Neural cell (in vitro differentiated cells): Measurements from ENCODE around the gene BICRA. TPM values are rescaled to one million over a fixed set of nuclear protein-coding genes. Genes with fewer than 3 reads are reported as not detected.
A peak's percentile ranks its signal among the peaks of the same experiment; 100 is the strongest.

Source experiments
- H2AFZ ChIP-seq: fragments of 200-600, 300-800 bp; sonication (generic), shearing (Covaris generic); 2 replicates; pipeline ENCODE4 v1.6.0; 2014; ENCODE audit warnings: low read depth, mild to moderate bottlenecking, antibody characterized with exemption, low read length, moderate library complexity
- H3F3A ChIP-seq: fragments of 200-600 bp; shearing (Covaris generic); 2 replicates; pipeline ENCODE4 v1.6.1; 2016; ENCODE audit warnings: mild to moderate bottlenecking, moderate library complexity, mixed read lengths, antibody characterized with exemption, low read length; ENCODE audit not compliant: insufficient read depth, poor library complexity, severe bottlenecking
- H3K27ac ChIP-seq: fragments of 200-600, 300-800 bp; sonication (generic), shearing (Covaris generic); 2 replicates; pipeline ENCODE4 v1.5.1; 2014; ENCODE audit warnings: mild to moderate bottlenecking, low read length, moderate library complexity
- H3K27me3 ChIP-seq: fragments of 300-800, 200-600 bp; sonication (generic), shearing (Covaris generic); 2 replicates; pipeline ENCODE4 v1.6.0; 2014; ENCODE audit warnings: mild to moderate bottlenecking, low read depth, low read length, moderate library complexity; ENCODE audit not compliant: insufficient read depth
- H3K36me3 ChIP-seq: fragments of 300-800, 200-600 bp; sonication (generic), shearing (Covaris generic); 2 replicates; pipeline ENCODE4 v1.5.1; 2014; ENCODE audit warnings: mild to moderate bottlenecking, antibody characterized with exemption, low read length, moderate library complexity; ENCODE audit not compliant: insufficient read depth
- H3K4me2 ChIP-seq: fragments of 300-800, 200-600 bp; sonication (generic), shearing (Covaris generic); 2 replicates; pipeline ENCODE4 v1.6.0; 2014; ENCODE audit warnings: mild to moderate bottlenecking, low read length
- H3K4me3 ChIP-seq: fragments of 300-800, 200-600 bp; sonication (generic), shearing (Covaris generic); 2 replicates; pipeline ENCODE4 v1.5.1; 2014; ENCODE audit warnings: mild to moderate bottlenecking, low read length, moderate library complexity
- H3K79me2 ChIP-seq: fragments of 200-600 bp; shearing (Covaris generic); replicated peaks from 2 replicates; pipeline ENCODE4 v1.6.0; 2014; ENCODE audit warnings: mild to moderate bottlenecking, low read length, moderate library complexity; ENCODE audit not compliant: insufficient read depth
- H3K9ac ChIP-seq: fragments of 300-800, 200-600 bp; sonication (generic), shearing (Covaris generic); 2 replicates; pipeline ENCODE4 v1.6.1; 2016; ENCODE audit warnings: mild to moderate bottlenecking, low read length, mixed read lengths
- H3K9me2 ChIP-seq: fragments of 200-600 bp; shearing (Covaris generic); 2 replicates; pipeline ENCODE4 v1.6.1; 2016; ENCODE audit warnings: mild to moderate bottlenecking, low read length, mixed read lengths; ENCODE audit not compliant: insufficient read depth
- H3K9me3 ChIP-seq: fragments of 200-600, 300-800 bp; sonication (generic), shearing (Covaris generic); 2 replicates; pipeline ENCODE4 v1.6.1; 2016; ENCODE audit warnings: mild to moderate bottlenecking, mixed run types, low read length, moderate library complexity, mixed read lengths
- H4K20me1 ChIP-seq: fragments of 200-600 bp; shearing (Covaris generic); 2 replicates; pipeline ENCODE4 v1.6.1; 2016; ENCODE audit warnings: mild to moderate bottlenecking, mixed run types; ENCODE audit not compliant: insufficient read depth
- EP300 ChIP-seq: fragments of 450-650 bp; conservative IDR thresholded peaks from 2 replicates; pipeline ENCODE4 v1.6.1; 2014; ENCODE audit warnings: antibody characterized with exemption, mild to moderate bottlenecking, moderate library complexity; ENCODE audit not compliant: poor library complexity, severe bottlenecking
- EZH2 ChIP-seq: fragments of 200-600, 300-800 bp; shearing (Covaris generic), sonication (generic); IDR thresholded peaks from 2 replicates; pipeline ENCODE4 v1.6.1; 2014; ENCODE audit warnings: antibody characterized with exemption, low read length, borderline replicate concordance, mild to moderate bottlenecking; ENCODE audit not compliant: insufficient read depth, poor library complexity, severe bottlenecking
- MXI1 ChIP-seq: fragments of 450-650 bp; conservative IDR thresholded peaks from 2 replicates; pipeline ENCODE4 v1.6.1; 2014; ENCODE audit warnings: antibody characterized with exemption, mild to moderate bottlenecking; ENCODE audit not compliant: poor library complexity, severe bottlenecking
- POLR2AphosphoS5 ChIP-seq: IDR thresholded peaks from 2 replicates; pipeline ENCODE4 v1.6.1; 2012
- RAD21 ChIP-seq: fragments of 450-650 bp; conservative IDR thresholded peaks from 2 replicates; pipeline ENCODE4 v1.6.1; 2014; ENCODE audit warnings: antibody characterized with exemption, mild to moderate bottlenecking, moderate library complexity
- SMC3 ChIP-seq: fragments of 450-650 bp; conservative IDR thresholded peaks from 2 replicates; pipeline ENCODE4 v1.6.1; 2014; ENCODE audit warnings: antibody characterized with exemption, mild to moderate bottlenecking, moderate library complexity; ENCODE audit not compliant: poor library complexity
- TAF1 ChIP-seq: IDR thresholded peaks from 2 replicates; pipeline ENCODE4 v1.6.1; 2012; ENCODE audit warnings: low read depth
- polyA plus RNA-seq: library from polyadenylated mRNA; depleted of rRNA; stranded (reverse); fragments of >200 nt; gene quantifications from 2 replicates; pipeline ENCODE4 v1.2.3, GENCODE V29; 2014
- TF ChIP-seq, protein P1 (sequence below): fragments of 450-650 bp; IDR thresholded peaks from 2 replicates; pipeline ENCODE4 v1.5.1; 2014; ENCODE audit warnings: antibody characterized with exemption, mild to moderate bottlenecking, moderate library complexity; ENCODE audit not compliant: poor library complexity, severe bottlenecking
- TF ChIP-seq, protein P2 (sequence below): IDR thresholded peaks from 2 replicates; pipeline ENCODE4 v1.6.1; 2012; ENCODE audit warnings: borderline replicate concordance

Gene BICRA
- polyA plus RNA-seq, 1 donor from 2014 or later: 0.11 TPM

DNA sequence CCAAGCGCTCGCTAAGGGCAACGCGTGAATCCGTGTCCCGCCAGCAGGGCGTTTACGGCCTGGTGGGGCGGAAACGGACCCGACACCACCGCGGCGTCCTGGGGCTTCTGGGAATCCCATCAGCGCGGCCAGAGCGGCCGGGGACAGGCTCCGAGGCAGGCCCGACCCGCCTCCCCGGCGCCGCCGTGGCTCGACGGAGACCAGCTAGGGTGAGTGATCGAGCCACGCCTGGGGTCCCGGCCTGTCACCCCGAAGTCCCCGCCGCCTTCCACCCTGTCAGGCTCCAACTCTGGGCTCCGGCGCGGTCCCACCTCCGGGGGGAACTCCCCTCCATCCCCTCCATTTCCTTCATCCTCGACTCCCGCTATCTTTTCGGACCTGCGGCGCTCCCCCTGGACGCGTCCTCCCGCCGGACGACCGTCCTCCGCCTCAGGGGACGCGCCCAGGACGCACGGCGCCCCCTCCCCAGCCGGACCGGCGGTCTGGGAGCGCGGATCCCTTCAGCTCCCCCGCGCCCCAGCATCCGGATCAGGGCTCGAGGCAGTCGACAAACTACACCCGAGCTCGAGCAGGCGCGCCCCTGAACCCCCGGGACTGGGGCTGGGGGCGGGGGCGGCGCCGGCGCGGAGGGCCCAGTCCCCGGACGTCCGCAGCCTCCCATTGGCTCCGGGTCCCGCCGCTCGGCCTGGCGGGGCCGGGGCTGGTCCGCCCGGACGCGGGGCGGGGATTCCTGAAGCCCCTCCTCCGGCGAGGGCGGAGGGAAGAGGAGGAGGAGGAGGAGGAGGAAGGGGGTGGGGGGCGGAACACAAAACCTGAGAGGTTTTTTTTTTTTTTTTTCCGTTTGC lies 638 bp upstream of the BICRA start:
- peak overlapping the region; percentile 100 for H3K4me3 ChIP-seq
- peak overlapping the region; percentile 65 for H3K4me2 ChIP-seq
- H3K27ac ChIP-seq: peak overlapping the region; percentile 98
- H3K9me2 ChIP-seq: no peaks in the 10 kb centered on the region
- peak overlapping the region; percentile 88 for H2AFZ ChIP-seq
- TF ChIP-seq EZH2 (no peak), TAF1 (no peak), SMC3 (peak; percentile 44), EP300 (peak; percentile 52), RAD21 (peak; percentile 42), MXI1 (peak; percentile 49), POLR2AphosphoS5 (peak; percentile 96)
- TF ChIP-seq, protein P1, sequence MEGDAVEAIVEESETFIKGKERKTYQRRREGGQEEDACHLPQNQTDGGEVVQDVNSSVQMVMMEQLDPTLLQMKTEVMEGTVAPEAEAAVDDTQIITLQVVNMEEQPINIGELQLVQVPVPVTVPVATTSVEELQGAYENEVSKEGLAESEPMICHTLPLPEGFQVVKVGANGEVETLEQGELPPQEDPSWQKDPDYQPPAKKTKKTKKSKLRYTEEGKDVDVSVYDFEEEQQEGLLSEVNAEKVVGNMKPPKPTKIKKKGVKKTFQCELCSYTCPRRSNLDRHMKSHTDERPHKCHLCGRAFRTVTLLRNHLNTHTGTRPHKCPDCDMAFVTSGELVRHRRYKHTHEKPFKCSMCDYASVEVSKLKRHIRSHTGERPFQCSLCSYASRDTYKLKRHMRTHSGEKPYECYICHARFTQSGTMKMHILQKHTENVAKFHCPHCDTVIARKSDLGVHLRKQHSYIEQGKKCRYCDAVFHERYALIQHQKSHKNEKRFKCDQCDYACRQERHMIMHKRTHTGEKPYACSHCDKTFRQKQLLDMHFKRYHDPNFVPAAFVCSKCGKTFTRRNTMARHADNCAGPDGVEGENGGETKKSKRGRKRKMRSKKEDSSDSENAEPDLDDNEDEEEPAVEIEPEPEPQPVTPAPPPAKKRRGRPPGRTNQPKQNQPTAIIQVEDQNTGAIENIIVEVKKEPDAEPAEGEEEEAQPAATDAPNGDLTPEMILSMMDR: peak; percentile 41
- TF ChIP-seq, protein P2, sequence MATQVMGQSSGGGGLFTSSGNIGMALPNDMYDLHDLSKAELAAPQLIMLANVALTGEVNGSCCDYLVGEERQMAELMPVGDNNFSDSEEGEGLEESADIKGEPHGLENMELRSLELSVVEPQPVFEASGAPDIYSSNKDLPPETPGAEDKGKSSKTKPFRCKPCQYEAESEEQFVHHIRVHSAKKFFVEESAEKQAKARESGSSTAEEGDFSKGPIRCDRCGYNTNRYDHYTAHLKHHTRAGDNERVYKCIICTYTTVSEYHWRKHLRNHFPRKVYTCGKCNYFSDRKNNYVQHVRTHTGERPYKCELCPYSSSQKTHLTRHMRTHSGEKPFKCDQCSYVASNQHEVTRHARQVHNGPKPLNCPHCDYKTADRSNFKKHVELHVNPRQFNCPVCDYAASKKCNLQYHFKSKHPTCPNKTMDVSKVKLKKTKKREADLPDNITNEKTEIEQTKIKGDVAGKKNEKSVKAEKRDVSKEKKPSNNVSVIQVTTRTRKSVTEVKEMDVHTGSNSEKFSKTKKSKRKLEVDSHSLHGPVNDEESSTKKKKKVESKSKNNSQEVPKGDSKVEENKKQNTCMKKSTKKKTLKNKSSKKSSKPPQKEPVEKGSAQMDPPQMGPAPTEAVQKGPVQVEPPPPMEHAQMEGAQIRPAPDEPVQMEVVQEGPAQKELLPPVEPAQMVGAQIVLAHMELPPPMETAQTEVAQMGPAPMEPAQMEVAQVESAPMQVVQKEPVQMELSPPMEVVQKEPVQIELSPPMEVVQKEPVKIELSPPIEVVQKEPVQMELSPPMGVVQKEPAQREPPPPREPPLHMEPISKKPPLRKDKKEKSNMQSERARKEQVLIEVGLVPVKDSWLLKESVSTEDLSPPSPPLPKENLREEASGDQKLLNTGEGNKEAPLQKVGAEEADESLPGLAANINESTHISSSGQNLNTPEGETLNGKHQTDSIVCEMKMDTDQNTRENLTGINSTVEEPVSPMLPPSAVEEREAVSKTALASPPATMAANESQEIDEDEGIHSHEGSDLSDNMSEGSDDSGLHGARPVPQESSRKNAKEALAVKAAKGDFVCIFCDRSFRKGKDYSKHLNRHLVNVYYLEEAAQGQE: peak; percentile 75
- H3K27me3 ChIP-seq: no peaks in the 10 kb centered on the region
- no peaks in the 10 kb centered on the region for H4K20me1 ChIP-seq
- peak overlapping the region; percentile 98 for H3K9ac ChIP-seq
- no peaks in the 10 kb centered on the region for H3K36me3 ChIP-seq
- H3K79me2 ChIP-seq: peaks cover 48% of the 10 kb centered on the region
- H3F3A ChIP-seq: no peaks in the 10 kb centered on the region
- no peaks in the 10 kb centered on the region for H3K9me3 ChIP-seq

DNA sequence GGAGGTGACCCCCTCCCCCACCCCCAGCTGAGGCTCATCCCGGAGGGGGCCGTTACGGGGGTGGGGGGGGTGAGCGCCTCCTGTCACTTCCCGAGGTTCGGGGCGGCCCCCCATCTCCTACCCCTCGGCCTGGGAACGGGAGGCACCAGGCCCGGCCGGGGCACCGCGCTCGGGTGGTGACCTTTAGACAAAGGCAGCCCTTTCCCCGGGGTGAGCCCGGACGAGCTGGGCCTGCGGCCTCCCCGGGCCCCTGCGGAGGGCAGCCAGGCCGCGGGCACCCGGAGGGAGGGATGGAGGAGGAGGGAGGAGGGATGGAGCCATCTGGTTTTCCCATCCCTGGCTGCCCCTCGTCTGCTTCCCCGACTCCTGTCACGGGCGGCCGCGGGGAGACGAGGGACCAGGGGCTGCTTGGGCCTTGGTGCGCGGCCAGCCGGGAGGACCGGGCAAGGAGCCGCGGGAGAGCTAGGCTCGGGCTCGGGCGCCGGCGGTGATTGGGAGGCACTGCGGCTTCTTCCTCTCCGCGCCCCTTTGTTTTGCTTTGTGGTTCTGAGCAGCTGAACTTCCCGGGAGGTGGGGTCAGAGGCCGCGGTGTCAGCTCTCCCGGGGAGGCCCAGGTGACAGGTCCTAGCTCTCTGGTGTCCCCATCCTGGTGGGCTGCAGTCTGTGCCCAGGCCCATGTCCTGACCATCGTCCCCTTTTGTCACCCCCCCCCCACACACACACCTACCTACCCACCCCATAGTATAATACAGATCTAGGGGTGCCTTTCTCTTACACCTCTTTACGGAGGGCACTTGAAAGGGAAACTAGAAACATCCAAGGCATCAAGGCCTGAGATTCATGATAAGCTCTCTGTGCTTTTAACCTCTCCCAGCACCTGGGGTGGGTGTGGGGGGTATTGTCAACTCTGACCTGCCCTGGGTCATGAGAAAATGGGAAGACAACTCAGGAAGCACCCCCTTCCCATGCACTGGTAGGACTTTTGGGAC lies 1.3 kb downstream of the BICRA start:
- Histone ChIP-seq H3K79me2 (peaks cover 57% of the 10 kb centered on the region), H3K4me3 (peak overlapping the region; percentile 100), H4K20me1 (no peaks in the 10 kb centered on the region), H3K9me2 (no peaks in the 10 kb centered on the region), H3K27ac (peak overlapping the region; percentile 98), H3K4me2 (peak overlapping the region; percentile 95), H2AFZ (peak overlapping the region; percentile 48), H3K36me3 (no peaks in the 10 kb centered on the region), H3F3A (no peaks in the 10 kb centered on the region), H3K27me3 (no peaks in the 10 kb centered on the region), H3K9me3 (no peaks in the 10 kb centered on the region), H3K9ac (peak overlapping the region; percentile 98)
- TF ChIP-seq EP300: no peak
- TF ChIP-seq, protein P1: no peak
- TF ChIP-seq RAD21: no peak
- TF ChIP-seq POLR2AphosphoS5: peak; percentile 37
- TF ChIP-seq EZH2: no peak
- no peak for TF ChIP-seq SMC3
- peak; percentile 75 for TF ChIP-seq TAF1
- peak; percentile 6 for TF ChIP-seq MXI1
- TF ChIP-seq, protein P2: peak; percentile 60
